ENCODE data around the gene ALDH1L1.

DNA sequence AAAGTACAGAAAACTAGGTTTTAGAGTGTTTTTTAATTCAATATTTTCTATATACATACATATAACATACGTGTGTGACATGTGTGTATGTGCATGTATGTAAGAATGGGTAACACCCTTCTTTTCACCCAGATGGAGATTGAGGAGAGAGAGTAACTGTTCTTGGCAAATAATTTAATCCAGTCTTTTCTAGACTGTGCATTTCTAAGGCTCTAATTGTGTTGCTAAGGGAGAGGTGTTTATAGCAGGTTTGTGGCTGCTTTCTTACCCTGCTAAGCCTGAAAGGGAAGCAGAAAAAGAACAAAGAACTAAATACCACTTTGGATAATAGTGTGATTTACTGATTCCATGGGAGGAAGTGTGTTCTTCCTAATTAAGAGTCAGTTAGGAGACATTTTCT is 46.0 kb upstream of the ALDH1L1 start:
- TF ChIP-seq POLR2A (IDR thresholded peaks at IDR 0.05; ENCODE audit: extremely low read depth, insufficient read length), result no peak
- TF ChIP-seq, protein P1, sequence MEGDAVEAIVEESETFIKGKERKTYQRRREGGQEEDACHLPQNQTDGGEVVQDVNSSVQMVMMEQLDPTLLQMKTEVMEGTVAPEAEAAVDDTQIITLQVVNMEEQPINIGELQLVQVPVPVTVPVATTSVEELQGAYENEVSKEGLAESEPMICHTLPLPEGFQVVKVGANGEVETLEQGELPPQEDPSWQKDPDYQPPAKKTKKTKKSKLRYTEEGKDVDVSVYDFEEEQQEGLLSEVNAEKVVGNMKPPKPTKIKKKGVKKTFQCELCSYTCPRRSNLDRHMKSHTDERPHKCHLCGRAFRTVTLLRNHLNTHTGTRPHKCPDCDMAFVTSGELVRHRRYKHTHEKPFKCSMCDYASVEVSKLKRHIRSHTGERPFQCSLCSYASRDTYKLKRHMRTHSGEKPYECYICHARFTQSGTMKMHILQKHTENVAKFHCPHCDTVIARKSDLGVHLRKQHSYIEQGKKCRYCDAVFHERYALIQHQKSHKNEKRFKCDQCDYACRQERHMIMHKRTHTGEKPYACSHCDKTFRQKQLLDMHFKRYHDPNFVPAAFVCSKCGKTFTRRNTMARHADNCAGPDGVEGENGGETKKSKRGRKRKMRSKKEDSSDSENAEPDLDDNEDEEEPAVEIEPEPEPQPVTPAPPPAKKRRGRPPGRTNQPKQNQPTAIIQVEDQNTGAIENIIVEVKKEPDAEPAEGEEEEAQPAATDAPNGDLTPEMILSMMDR (IDR thresholded peaks at IDR 0.05; ENCODE audit: low read depth, low read length), result no peak

Data from NB4 (cell line).